NCI-H1105 treated with DMSO at 0.1 percent for 48 hours (cell line): ENCODE results near the gene KLHL29.

Source experiments
- DNase-seq: peaks from one replicate; lab custom pipeline; 2025; lab: John Stamatoyannopoulos, UW

KLHL29 gene

GRCh38 chr2:23478087-23478932 is 93.3 kb downstream of the KLHL29 start:
- no peak for DNase-seq

- no peak for DNase-seq
Measured at GRCh38 chr2:23478933-23479683, 94.1 kb downstream of the KLHL29 start.

GRCh38 chr2:23480957-23481797 is 96.2 kb downstream of the KLHL29 start:
- no peak for DNase-seq

- DNase-seq: no peak
Measured at GRCh38 chr2:23482188-23482587, 97.2 kb downstream of the KLHL29 start.

- DNase-seq: no peak
Measured at GRCh38 chr2:23482607-23483006, 97.6 kb downstream of the KLHL29 start.

- DNase-seq: no peak
Measured at GRCh38 chr2:23483791-23484190, 98.8 kb downstream of the KLHL29 start.

- no peak for DNase-seq
Measured at GRCh38 chr2:23484275-23484674, 99.3 kb downstream of the KLHL29 start.

GRCh38 chr2:23484767-23485166 is 99.8 kb downstream of the KLHL29 start:
- DNase-seq: no peak

GRCh38 chr2:23485261-23485660 is 100.3 kb downstream of the KLHL29 start:
- DNase-seq: no peak

- DNase-seq: no peak
Measured at GRCh38 chr2:23485841-23486683, 101.1 kb downstream of the KLHL29 start.

GRCh38 chr2:23486684-23487075 is 101.7 kb downstream of the KLHL29 start:
- no peak for DNase-seq

- no peak for DNase-seq
Measured at GRCh38 chr2:23487735-23488492, 102.9 kb downstream of the KLHL29 start.

GRCh38 chr2:23488584-23488983 is 103.6 kb downstream of the KLHL29 start:
- DNase-seq: no peak

GRCh38 chr2:23489471-23490322 is 104.7 kb downstream of the KLHL29 start:
- DNase-seq: no peak

- DNase-seq: no peak
Measured at GRCh38 chr2:23491591-23492336, 106.8 kb downstream of the KLHL29 start.

GRCh38 chr2:23492337-23492675 is 107.3 kb downstream of the KLHL29 start:
- DNase-seq: no peak

- peak; percentile 24 for DNase-seq
Measured at GRCh38 chr2:23492921-23493320, 107.9 kb downstream of the KLHL29 start.

GRCh38 chr2:23493846-23494245 is 108.9 kb downstream of the KLHL29 start:
- no peak for DNase-seq

- DNase-seq: no peak
Measured at GRCh38 chr2:23494286-23494685, 109.3 kb downstream of the KLHL29 start.
